Transverse colon (tissue), 4 donors: ENCODE results near the gene COL20A1.

Experiments used
- CTCF ChIP-seq, 5 experiments: fragments of 200-600 bp in 3 of 5; fragments of 450-650 bp in 2 of 5; sonication (generic) in 3 of 5; IDR thresholded peaks; 1 replicate in 2 of 5; 2 replicates in 3 of 5; pipeline ENCODE4 v1.5.1; 2016 to 2017; ENCODE audit warnings: antibody characterized with exemption in 5 of 5, inconsistent platforms in 3 of 5, mild to moderate bottlenecking in 2 of 5, moderate library complexity in 1 of 5
- EP300 ChIP-seq: sonication (generic); formaldehyde crosslinking; IDR thresholded peaks from one replicate; pipeline ENCODE4 v1.6.1; 2017; ENCODE audit warnings: antibody characterized with exemption, low read depth
- POLR2A ChIP-seq: fragments of 450-650 bp; IDR thresholded peaks from one replicate; pipeline ENCODE4 v1.6.1; 2016; ENCODE audit warnings: antibody characterized with exemption, mild to moderate bottlenecking, moderate library complexity
- POLR2AphosphoS5 ChIP-seq, 3 donors: sonication (generic); formaldehyde crosslinking; IDR thresholded peaks; one replicate each; pipeline ENCODE4 v1.6.1; 2016; ENCODE audit warnings: antibody characterized with exemption in 3 of 3

GRCh38 chr20:63331741-63332400 is 38.9 kb downstream of the COL20A1 start:
- TF ChIP-seq POLR2AphosphoS5 (IDR thresholded peaks at IDR 0.05) = no peak
- TF ChIP-seq CTCF (IDR thresholded peaks at IDR 0.05) = no peak
- no peak for TF ChIP-seq POLR2A
- no peak for TF ChIP-seq EP300
